HG02759 (cell line): ENCODE measurements around the gene HERC4.
"Not testable (repeated sequence)": the region's sequence is repeated elsewhere in the genome, so short reads cannot be mapped to it uniquely, and the experiment has no call there.

ENCODE experiments used
- ATAC-seq: cut with Tn5 transposase; IDR thresholded peaks from one replicate; pipeline ENCODE4 v1.9.1; 2021; ENCODE audit warnings: mild to moderate bottlenecking, moderate library complexity; ENCODE audit not compliant: unreplicated experiment

HERC4 gene

DNA sequence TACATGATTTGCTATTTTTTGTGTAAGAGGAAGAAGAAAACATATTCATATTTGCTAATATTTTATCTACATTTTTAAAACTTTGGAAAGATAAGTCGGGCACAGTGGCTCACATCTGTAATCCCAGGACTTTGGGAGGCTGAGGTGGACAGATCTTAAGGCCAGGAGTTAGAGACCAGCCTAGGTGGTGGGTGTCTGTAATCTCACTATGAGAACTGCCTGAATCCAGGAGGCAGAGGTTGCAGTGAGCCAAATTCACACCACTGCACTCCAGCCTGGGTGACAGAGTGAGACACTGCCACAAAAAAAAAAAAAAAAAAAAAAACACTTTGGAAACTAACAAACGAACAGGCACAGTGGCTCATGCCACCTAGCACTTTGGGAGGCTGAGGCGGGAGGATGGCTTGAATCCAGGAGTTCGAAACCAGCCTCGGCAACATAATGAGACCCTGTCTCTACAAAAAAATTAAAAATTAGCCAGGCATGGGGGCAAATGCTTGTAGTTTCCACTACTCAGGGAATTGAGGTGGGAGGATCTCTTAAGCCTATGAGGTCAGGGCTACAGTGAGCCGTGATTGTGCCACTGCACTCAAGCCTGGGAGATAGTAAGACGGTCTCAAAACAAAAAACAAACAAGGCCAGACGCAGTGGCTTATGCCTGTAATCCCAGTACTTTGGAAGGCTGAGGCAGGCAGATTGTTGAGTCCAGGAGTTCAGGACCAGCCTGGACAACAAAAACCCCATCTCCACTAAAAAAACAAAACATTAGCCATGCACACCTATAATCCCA, 25.6 kb downstream of the HERC4 start:
- ATAC-seq, result no peak

DNA sequence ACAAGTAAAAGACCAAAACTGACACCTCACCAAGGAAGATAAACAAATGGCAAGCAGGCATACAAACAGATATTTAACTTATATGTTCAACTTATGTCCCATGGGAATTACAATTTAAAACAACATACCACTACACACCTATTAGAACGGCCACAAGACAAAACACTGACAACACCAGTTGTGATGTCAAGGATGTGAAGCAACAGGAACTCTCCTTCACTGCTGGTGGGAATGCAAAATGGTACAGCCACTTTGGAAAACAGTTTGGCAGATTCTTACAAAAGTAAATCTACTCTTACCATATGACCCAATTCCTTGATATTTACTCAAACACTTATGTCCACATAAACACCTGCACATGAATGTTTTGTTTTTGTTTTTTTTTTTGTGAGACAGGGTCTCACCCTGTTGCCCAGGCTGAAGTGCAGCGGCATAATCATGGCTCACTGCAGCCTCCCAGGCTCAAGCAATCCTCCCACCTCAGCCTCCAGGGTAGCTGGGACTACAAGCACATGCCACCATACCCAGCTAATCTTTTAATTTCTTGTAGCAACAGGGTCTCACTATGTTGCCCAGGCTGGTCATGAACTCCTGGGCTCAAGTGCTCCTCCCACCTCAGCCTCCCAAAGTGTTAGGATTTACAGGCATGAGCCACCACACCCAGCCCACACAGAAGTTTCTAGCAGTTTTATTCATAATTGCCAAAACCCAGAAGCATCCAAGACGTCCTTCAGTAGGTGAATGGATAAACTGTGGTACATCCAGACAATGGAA, 27.3 kb downstream of the HERC4 start:
- no peak for ATAC-seq

DNA sequence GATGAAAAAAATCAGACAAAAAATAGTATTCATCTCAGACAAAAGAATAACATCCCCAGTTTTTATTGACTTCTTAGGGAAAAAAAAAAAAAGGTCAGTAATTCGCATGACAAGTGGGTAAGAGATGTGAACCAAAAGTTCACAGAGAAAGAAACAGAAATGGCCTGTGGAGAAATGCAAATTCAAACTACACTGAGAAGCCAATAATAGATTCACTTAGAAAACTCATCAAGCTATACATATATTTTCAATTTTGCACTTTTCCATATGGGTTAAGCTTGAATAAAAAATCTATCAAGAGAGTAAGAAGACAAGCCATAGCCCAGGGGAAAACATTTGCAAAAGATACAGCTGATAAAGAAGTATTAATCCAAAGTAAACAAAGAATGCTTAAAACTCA, 28.0 kb downstream of the HERC4 start:
- ATAC-seq, result no peak

DNA sequence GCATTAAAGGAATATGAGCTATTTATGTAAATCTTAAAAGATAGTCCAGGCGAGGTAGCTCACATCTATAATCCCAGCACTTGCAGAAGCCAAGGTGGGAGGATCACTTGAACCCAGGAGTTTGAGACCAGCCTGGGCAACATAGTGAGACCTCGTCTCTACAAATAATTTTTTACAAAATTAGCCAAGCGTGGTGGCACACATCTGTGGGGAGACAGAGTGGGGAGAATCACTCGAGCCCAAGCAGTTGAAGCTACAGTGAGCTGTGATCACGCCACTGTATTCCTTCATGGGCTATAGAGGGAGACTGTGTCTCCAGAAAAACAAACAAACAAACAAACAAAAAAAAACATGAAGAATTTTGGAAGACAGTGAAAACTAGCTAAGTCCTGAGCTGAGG, 28.4 kb downstream of the HERC4 start:
- ATAC-seq, result peak; percentile 48

DNA sequence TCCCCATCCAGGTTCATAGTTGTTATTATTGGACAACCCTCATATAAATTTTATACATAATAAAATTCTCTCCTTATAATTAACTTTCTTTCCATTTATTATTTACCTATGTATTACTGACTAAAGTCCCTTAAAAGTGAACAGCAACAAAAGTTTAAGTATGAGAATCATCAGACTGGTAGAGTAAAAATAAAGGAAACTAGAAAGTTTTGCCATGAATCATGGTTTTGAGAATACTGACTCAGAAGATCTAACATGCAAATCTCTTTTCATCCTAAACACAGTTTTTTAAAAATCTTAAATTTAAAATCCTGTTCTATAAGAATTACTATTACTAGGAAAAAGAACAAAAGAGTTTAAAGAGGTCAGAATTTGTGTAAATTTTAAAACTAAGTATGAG, 32.1 kb downstream of the HERC4 start:
- no peak for ATAC-seq

DNA sequence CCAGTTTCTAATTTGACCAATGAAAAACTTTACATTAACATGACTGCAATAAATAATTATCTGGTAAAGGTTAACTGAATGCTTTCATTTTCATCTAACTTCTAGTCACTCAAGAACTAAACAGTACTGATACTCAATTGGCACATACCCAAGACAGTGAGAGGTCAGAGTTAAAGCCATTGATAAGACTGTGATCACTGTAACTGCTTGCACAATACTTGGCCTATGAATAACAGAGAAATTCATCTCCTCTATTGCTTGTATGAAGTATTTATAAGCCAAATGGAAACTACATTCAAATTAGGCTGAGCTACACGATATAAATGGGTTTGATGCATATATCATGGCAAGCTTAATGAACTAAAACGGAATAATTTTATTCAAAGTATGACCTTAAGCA, 43.0 kb downstream of the HERC4 start:
- no peak for ATAC-seq

DNA sequence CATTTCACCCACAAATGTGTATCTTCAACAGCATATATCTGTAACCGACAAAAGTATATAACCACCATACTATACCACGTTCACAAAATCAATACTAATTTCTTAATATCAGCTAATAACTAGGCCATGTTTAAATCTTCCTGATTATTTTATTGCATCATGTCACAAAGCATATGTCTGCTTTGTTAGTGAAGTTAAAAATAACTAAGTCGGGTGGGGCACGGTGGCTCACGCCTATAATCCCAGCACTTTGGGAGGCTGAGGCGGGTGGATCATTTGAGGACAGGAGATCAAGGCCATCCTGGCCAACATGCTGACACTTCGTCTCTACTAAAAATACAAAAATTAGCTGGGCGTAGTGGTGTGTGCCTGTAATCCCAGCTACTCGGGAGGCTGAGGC, 47.7 kb downstream of the HERC4 start:
- ATAC-seq, result no peak

DNA sequence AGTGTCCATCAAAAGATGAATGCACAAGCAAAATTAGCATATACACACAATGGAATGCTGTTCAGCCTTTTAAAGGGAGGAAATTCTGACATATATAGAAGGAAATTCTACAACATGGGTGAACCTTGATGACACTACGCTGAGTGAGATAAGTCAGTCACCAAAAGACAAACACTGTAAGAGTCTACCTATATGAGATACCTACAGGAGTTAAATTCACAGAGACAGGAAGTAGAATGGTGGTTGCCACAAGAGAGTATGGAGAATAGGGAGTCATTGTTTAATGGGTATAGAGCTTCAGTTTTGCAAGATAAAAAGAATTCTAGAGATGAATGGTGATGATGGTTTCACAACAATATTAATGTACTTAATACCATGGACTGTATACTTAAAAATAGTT, 51.8 kb downstream of the HERC4 start:
- no peak for ATAC-seq

DNA sequence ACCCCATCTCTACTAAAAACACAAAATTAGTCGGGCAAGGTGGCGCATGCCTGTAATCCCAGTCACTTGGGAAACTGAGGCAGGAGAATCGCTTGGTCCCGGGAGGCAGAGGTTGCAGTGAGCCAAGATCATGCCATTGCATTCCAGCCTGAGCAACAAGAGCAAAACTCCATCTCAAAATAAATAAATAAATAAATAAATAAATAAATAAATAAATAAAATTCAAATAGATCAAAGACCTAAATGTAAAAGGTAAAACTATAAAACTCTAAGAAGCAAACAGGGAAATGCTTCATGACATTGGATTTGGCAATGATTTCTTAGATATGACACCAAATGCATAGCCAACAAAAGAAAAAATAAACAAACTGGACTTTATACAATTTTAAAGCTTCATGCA, 52.8 kb downstream of the HERC4 start:
- not testable (repeated sequence) for ATAC-seq

DNA sequence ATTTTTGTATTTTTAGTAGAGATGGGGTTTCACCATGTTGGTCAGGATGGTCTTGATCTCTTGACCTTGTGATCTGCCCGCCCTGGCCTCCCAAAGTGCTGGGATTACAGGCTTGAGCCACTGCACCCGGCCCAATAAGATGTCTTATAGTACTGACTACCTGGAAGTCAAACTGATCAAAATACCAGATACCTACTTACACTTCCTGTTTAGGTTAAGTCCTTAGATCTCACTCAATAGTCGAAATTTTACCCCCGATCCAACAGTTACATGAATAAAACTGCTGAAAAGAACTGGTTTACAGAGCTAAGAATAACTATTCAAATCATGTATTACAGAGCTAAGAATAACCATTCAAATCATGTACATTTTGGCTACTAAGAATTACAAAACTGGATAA, 58.6 kb downstream of the HERC4 start:
- ATAC-seq, result not testable (repeated sequence)

DNA sequence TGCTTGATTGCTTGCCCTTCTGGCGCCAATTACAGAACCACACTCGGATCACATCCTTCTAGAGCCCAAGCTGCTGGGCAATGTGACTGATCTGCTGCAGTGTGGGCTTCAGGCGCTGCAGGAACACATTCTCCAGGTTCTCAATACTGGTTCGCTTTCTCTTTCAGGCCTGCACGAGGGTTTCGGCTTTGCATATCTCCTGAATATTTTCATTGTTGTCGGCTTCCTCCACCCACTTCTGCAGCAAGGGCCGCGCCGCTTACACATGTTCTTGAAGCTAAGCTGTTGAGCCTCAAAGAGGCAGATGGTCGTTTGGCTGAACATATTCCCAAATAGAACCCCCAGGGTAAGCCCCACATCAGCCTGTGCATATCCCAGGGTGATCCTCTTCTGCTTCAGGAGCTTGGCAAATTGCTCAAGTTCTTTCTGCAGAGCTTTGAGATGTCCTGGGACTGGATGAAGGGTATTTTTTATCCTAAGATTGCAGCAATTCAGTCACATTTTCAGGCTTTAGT, 64.6 kb downstream of the HERC4 start:
- ATAC-seq, result no peak

DNA sequence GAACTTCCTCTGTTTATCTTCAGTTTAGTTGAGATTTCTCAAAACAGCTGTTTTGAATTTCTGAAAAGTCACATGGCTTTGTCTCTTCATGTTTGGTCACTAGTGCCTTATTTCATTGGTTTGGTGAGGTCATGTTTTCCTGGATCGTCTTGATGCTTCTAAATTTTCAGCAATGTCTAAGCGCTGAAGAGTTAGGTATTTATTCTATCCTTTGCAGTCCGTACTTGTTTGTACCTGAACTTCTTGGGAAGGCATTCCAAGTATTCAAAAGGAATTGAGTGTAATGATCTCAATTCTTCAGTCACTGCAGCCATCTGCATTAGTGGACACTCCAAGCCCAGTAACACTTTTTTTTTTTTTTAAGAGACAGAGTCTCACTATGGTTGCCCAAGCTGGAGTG, 67.7 kb downstream of the HERC4 start:
- no peak for ATAC-seq

DNA sequence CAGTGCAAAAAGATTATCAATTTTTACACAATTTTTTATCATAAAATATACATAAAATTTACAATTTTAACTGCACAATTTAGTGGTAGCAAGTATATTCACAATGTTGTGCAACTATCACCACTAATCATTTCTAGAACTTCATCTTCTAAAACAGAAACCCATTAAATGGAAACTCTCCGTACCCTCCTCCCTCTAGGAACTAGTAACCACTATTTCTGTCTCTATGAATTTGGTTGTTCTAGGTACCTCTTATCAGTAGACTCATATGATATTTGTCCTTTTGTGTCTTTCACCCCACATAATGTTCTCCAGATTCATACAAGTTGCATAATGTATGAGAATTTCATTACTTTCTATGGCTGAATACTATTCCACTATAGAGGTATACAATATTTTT, 73.5 kb downstream of the HERC4 start:
- ATAC-seq, result no peak

DNA sequence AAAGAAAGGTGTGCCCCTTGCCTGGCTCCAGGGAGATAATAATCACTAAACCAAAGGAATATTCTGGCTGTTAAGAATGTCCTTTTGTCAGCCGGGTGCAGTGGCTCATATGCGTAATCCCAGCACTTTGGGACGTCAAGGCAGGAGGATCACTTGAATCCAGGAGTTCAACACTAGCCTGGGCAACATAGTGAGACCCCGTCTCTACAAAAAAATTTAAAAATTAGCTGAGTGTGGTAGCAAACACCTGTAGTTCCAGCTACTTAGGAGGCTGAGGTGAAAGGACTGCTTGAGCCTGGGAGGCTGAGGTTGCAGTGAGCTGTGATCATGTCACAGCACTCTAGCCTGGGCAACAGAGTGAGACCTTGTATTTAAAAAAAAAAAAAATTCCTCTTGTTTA, 74.1 kb downstream of the HERC4 start:
- ATAC-seq, result no peak

DNA sequence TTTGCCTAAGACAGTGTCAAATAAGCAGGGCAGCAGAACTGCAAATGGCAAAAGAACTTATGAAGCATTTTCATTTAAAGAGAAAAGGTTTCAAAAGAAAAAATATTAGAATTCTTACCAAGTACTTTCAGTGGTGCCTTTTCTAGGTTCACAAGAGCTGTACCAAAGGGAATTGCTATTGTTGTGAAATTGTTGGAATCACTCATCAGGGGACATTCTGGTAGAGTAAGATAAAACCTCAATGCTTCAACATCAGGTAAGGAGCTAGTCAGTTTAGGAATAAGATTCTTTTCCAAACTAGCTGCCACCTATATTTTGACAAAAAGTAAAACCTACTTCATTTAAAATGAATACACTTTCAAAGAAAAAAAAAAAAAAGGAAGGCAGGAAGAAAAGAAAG, 85.0 kb downstream of the HERC4 start:
- no peak for ATAC-seq

DNA sequence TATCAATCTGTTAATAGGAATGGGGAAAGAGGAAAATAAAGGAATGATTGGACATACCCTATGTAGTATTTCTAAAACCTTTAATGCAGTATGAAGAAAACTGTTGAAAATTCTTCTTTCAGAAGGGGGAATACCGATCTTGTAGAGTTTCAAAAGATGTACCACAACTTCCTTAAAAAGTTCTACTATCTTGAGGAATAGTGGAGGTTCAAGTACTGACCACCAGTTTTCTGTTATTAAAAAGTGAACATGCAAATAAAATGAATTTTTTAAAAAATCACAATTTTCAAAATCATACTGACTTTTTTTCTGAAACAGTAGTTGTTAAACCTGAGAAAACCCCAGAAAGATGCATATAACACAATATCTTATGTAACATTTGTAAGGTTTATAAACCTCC, 86.5 kb downstream of the HERC4 start:
- no peak for ATAC-seq

DNA sequence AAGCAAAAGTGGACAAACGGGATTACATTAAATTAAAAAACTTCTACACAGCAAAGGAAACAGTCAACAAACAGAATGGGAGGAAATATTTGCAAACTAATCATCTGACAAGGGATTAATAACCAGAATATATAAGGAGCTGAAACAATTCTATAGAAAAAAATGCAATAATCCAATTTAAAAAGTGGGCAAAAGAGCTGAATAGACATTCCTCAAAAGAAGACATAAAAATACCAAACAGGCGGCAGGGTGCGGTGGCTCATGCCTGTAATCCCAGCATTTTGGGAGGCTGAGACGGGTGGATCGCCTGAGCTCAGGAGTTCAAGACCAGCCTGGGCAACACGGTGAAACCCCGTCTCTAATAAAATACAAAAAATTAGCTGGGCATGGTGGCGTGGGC, 92.5 kb downstream of the HERC4 start:
- ATAC-seq, result not testable (repeated sequence)

DNA sequence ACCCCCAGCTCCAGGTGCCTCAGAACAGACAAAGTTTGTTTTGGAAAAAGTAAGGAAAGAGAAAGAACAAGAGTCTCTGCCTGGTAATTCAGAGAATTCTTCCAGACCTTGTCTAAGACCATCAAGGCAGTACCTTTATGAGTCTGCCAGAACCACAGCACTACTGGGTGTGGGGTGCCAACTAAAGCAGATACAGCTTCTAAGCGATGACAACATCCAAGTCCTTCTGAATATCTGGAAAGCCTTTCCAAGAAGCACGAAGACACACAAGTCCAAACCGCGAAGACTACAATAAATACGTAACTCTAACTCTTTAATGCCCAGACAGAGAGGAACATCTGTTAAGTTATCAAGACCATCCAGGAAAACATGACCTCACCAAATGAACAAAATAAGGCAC, 96.3 kb downstream of the HERC4 start:
- ATAC-seq, result no peak

DNA sequence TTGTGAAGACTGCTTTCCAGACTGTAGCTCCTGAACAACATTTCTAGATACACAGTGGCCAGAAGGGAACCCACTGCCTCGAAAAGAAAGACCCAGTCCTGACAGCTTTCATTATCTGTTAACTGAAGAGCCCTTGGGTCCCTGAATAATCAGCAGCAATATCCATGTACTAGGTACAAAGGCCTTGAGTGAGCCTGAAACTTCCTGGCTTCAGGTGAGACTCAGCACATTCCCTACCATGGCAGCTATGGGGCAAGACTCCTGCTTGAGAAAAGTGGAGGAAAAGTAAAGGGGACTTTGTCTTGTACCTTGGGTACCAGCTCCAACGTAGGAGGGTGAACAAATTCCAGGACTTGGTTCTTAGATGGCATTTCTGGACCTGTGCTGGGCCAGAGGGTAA, 97.8 kb downstream of the HERC4 start:
- no peak for ATAC-seq

DNA sequence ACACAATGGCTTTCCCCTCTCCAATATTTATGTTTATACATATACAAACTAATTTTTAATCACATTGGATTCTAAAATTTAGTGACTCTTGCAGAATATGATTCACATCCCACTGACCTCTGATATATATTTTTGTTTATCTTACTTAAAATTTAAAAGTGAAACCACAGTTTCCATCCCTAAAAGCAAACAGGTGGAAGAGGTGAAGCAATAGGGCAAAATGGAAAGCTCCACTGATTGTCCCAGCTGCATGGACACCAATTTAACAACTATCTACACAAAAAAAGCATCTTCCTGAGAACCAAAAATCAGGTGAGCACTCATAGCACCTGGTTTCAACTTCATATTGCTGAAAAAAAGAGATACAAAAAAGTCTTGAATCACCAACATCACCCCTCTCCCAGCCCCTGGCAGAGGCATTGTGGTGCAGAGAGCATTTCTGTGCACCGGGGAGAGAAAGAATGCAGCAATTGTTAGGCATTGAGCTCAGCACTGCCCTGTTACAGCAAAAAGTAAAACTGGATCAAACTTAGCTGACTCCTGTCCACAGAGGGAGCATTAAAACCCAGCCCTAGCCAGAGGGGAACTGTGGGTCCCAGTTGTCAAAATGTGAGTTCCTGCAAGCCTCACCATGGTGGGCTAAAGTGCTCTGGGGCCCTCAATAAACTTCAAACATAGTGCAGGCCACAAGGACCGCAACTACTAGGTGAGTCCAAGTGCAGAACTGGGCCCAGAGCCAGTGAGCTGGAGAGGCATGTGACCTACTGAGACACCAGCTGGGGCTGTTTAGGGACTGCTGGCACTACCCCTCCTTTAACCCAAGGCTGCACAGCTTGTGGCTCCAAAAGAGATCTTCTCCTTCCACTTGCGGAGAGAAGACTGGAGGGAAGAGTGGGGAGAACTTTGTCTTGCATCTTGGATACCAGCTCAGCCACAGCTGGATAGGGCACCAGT, 98.5 kb downstream of the HERC4 start:
- ATAC-seq, result no peak

DNA sequence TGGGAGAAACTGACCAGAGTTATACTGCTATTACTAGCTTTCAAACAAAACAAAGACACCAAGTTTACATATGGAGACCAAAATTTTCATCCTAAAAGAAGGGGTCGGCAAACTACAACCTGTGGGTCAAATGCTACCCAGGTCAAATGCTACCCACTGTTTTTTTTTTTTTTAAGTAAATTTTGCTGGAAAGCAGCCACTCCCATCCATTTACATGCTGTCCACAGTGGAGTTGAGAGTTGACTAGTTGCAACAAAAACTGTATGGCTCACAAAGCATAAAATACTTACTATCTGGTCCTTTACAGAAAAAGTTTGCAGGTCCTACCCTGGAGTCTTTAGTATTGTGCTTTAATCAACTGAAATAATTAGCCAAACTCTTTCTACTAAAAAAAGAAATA, 99.2 kb downstream of the HERC4 start:
- ATAC-seq, result no peak
